PFSK-1 (cell line): Measurements from ENCODE around the gene RGS7.

Experiments
- FOXP2 ChIP-seq: optimal IDR thresholded peaks from 2 replicates; pipeline ENCODE3; 2011; ENCODE audit warnings: borderline replicate concordance, control low read depth, inconsistent platforms; ENCODE audit not compliant: insufficient read depth; ENCODE audit errors: extremely low read length, extremely low read depth
- POLR2AphosphoS5 ChIP-seq: IDR thresholded peaks from 2 replicates; pipeline ENCODE4 v1.6.1; 2012; ENCODE audit warnings: low read depth, mild to moderate bottlenecking, control low read depth, low read length, moderate library complexity
- SIN3A ChIP-seq: IDR thresholded peaks from 2 replicates; pipeline ENCODE4 v1.6.1; 2012; ENCODE audit warnings: mild to moderate bottlenecking, low read length, moderate library complexity, borderline replicate concordance; ENCODE audit not compliant: insufficient read depth
- TAF1 ChIP-seq: IDR thresholded peaks from 2 replicates; pipeline ENCODE4 v1.6.1; 2012; ENCODE audit warnings: low read length, control low read depth, borderline replicate concordance; ENCODE audit not compliant: insufficient read depth
- TF ChIP-seq, protein P1 (sequence below), 2 experiments: IDR thresholded peaks; 2 replicates each; pipeline versions ENCODE4 v1.6.1 to v1.8.0; 2011 to 2012; ENCODE audit warnings: low read depth in 2 of 2, low read length in 2 of 2, control low read depth in 1 of 2, inconsistent platforms in 1 of 2, mild to moderate bottlenecking in 1 of 2, moderate library complexity in 1 of 2; ENCODE audit not compliant: insufficient read depth in 1 of 2

Gene RGS7

DNA sequence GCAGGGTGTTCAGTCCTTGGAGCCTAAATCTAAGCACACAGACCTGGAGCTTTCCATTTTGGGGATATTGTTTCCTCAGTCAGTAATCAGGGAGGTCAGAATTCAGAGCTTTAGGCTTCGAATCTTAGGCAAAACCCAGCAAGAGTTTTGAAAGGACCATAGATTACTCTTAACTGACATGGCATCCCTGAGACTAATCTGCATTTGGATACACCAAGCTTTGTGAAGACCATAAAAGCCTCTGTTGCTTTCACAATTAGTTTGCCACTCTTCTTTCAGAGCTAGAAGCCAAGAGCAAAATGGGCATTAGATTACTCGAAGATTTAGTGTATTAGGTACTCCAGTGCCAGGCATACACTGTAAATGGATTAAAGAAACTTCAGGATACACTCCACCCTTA lies 613.3 kb downstream of the RGS7 start:
- TF ChIP-seq FOXP2 (no peak), SIN3A (no peak)

DNA sequence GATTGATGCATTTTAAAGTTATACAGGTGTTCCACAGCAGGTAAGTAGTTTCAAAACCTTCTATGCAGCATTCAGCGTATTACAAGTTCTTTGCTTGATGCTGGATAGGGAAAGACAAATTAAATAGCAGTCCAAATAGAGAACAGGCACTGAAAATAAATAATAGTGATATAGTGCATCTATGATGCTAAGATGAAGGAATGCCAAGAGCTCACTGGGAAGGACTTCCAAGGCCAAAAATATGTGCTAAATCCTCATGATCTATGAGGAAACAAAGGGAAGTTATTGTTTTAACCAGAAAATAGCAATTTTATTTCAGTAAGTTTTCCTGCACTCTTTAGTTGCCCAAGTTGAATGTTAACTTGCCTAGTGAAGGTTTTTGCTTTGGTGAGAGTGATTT lies 617.3 kb downstream of the RGS7 start:
- TF ChIP-seq SIN3A (no peak), TAF1 (no peak), FOXP2 (no peak), POLR2AphosphoS5 (no peak)
- TF ChIP-seq, protein P1, sequence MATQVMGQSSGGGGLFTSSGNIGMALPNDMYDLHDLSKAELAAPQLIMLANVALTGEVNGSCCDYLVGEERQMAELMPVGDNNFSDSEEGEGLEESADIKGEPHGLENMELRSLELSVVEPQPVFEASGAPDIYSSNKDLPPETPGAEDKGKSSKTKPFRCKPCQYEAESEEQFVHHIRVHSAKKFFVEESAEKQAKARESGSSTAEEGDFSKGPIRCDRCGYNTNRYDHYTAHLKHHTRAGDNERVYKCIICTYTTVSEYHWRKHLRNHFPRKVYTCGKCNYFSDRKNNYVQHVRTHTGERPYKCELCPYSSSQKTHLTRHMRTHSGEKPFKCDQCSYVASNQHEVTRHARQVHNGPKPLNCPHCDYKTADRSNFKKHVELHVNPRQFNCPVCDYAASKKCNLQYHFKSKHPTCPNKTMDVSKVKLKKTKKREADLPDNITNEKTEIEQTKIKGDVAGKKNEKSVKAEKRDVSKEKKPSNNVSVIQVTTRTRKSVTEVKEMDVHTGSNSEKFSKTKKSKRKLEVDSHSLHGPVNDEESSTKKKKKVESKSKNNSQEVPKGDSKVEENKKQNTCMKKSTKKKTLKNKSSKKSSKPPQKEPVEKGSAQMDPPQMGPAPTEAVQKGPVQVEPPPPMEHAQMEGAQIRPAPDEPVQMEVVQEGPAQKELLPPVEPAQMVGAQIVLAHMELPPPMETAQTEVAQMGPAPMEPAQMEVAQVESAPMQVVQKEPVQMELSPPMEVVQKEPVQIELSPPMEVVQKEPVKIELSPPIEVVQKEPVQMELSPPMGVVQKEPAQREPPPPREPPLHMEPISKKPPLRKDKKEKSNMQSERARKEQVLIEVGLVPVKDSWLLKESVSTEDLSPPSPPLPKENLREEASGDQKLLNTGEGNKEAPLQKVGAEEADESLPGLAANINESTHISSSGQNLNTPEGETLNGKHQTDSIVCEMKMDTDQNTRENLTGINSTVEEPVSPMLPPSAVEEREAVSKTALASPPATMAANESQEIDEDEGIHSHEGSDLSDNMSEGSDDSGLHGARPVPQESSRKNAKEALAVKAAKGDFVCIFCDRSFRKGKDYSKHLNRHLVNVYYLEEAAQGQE (IDR thresholded peaks at IDR 0.05; ENCODE audit: insufficient read depth in 1 of 2, low read depth in 2 of 2, low read length in 2 of 2) = no peak

DNA sequence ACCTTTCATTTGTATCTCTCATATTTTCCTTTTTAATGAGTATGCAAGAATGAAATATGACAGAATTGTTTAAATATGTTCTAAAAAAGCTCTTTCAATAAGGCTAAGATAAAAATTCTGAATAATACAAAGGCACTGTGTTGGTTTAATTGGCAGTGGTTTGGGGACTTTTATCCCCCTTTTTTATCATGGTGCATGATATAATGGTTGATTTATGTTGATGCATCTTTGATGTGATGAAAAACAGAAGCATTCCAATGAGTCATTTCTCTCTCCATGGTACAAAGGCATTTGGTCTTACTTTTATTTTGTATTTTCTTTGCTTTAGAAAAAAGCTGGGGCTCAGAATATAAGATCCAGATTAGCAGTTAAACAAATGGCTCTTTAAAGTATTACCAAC lies 617.9 kb downstream of the RGS7 start:
- no peak for TF ChIP-seq TAF1
- TF ChIP-seq POLR2AphosphoS5 = no peak
- TF ChIP-seq FOXP2 = no peak
- TF ChIP-seq SIN3A = no peak
- TF ChIP-seq, protein P1 (IDR thresholded peaks at IDR 0.05; ENCODE audit: insufficient read depth in 1 of 2, low read depth in 2 of 2, low read length in 2 of 2) = no peak

DNA sequence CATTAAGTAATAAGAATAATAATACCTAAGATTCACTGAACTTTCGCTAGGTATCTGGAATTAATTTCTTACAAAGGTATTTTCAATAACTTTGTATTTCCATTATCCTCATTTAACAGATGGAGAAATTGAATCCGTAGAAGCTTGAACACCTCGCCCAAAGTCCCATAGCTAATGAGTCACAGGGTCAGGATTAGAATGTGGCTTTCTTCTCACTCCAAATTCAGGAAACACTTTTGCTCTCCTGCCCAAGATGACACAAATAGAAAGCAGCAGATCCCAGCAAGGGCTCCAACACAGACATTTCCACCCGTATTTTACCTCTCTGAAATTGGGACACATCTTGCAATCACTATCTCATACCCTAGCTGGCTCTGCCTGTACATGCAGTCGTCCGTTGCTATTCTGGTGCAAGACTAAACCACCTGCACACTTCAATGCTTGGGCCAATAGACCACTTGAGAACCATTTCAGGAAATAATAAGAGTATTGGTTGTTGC lies 619.2 kb downstream of the RGS7 start:
- TF ChIP-seq, protein P1 (IDR thresholded peaks at IDR 0.05; ENCODE audit: insufficient read depth in 1 of 2, low read depth in 2 of 2, low read length in 2 of 2) = no peak
- no peak for TF ChIP-seq SIN3A
- TF ChIP-seq FOXP2 = no peak

DNA sequence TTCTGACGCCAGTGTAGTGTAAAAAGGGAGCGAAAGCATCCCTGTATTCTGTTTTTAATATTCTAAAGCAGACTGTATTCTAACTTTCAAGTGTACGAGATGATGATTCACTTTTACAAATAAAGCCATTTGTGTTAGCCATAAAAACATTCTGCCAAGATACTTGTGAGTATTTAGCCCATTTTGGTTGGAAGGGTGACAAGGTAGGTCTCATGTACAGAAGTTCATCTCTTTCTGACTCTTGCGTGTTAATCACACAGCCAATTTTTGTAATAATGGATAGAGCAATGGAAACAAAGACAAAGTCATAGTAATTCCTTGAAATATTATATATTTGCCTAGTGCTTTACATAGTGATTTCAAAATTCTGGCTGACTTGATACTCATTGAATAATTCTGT lies 619.7 kb downstream of the RGS7 start:
- no peak for TF ChIP-seq FOXP2

DNA sequence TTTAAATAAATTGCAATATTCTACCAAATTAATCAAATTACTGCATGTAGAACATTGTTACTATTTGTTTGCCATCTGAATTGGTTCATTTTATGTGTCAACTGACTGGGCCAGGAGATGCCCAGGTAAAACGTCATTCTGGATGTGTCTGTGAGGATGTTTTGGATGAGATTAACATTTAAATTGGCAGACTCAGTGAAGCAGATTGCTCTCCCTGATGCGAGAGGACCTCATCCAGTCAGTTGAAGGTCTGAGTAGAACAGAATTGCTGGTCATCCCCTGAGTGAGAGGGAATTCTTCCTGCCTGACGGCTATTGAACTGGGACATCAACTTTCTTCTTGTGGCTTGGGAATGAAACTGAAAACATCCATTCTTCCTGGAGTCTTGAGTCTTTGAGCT lies 623.0 kb downstream of the RGS7 start:
- no peak for TF ChIP-seq TAF1
- TF ChIP-seq, protein P1 (IDR thresholded peaks at IDR 0.05; ENCODE audit: insufficient read depth in 1 of 2, low read depth in 2 of 2, low read length in 2 of 2) = no peak
- no peak for TF ChIP-seq POLR2AphosphoS5
- TF ChIP-seq SIN3A = no peak
- no peak for TF ChIP-seq FOXP2
